Type B pancreatic cell (in vitro differentiated cells): ENCODE results near the gene DNAI1. TPM values are rescaled to one million over a fixed set of nuclear protein-coding genes. Genes with fewer than 3 reads are reported as not detected.

Source experiments
- DNase-seq: peaks from one replicate; pipeline ENCODE4 v3.0.0; 2021; ENCODE audit warnings: mixed read lengths; ENCODE audit not compliant: unreplicated experiment; ENCODE audit errors: extremely low spot score
- H3K27ac Mint-ChIP-seq: 2 replicates; pipeline ENCODE4 v1.8.0; 2021; ENCODE audit warnings: mild to moderate bottlenecking, mixed read lengths
- H3K27me3 Mint-ChIP-seq: 2 replicates; pipeline ENCODE4 v1.8.0; 2021; ENCODE audit warnings: mixed read lengths
- H3K36me3 Mint-ChIP-seq: 2 replicates; pipeline ENCODE4 v1.8.0; 2021; ENCODE audit warnings: mixed read lengths
- H3K4me1 Mint-ChIP-seq: one replicate; pipeline ENCODE4 v1.8.0; 2021; ENCODE audit warnings: mixed read lengths; ENCODE audit not compliant: unreplicated experiment
- H3K4me3 Mint-ChIP-seq: 2 replicates; pipeline ENCODE4 v1.8.0; 2021; ENCODE audit warnings: mild to moderate bottlenecking, mixed read lengths
- H3K9me3 Mint-ChIP-seq: 2 replicates; pipeline ENCODE4 v1.8.0; 2021; ENCODE audit warnings: mixed read lengths
- total RNA-seq: library from RNA; stranded (reverse); gene quantifications from 2 replicates; pipeline ENCODE4 v1.2.1, GENCODE V29; 2021; ENCODE audit warnings: low replicate concordance
- TF ChIP-seq, protein P1 (sequence below): fragments of 200-600 bp; sonication (generic); conservative IDR thresholded peaks from 2 replicates; pipeline ENCODE4 v1.5.0; 2021; ENCODE audit warnings: antibody characterized with exemption, mild to moderate bottlenecking

Gene DNAI1
- total RNA-seq, 1 donor from 2014 or later: 4.4 TPM

- no peak overlapping the region for H3K4me3 Mint-ChIP-seq
- peaks cover 30% of the 10 kb centered on the region for H3K4me1 Mint-ChIP-seq
- DNase-seq: no peak
- no peak overlapping the region for H3K27ac Mint-ChIP-seq
- H3K27me3 Mint-ChIP-seq: peaks cover 28% of the 10 kb centered on the region
- no peaks in the 10 kb centered on the region for H3K36me3 Mint-ChIP-seq
- H3K9me3 Mint-ChIP-seq: no peaks in the 10 kb centered on the region
- TF ChIP-seq, protein P1, sequence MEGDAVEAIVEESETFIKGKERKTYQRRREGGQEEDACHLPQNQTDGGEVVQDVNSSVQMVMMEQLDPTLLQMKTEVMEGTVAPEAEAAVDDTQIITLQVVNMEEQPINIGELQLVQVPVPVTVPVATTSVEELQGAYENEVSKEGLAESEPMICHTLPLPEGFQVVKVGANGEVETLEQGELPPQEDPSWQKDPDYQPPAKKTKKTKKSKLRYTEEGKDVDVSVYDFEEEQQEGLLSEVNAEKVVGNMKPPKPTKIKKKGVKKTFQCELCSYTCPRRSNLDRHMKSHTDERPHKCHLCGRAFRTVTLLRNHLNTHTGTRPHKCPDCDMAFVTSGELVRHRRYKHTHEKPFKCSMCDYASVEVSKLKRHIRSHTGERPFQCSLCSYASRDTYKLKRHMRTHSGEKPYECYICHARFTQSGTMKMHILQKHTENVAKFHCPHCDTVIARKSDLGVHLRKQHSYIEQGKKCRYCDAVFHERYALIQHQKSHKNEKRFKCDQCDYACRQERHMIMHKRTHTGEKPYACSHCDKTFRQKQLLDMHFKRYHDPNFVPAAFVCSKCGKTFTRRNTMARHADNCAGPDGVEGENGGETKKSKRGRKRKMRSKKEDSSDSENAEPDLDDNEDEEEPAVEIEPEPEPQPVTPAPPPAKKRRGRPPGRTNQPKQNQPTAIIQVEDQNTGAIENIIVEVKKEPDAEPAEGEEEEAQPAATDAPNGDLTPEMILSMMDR: no peak
Observed at GRCh38 chr9:34508463-34508862, 49.9 kb downstream of the DNAI1 start.

- H3K9me3 Mint-ChIP-seq: no peaks in the 10 kb centered on the region
- H3K27me3 Mint-ChIP-seq: peaks cover 24% of the 10 kb centered on the region
- no peak overlapping the region for H3K27ac Mint-ChIP-seq
- peaks cover 32% of the 10 kb centered on the region for H3K4me1 Mint-ChIP-seq
- no peak overlapping the region for H3K4me3 Mint-ChIP-seq
- no peak for DNase-seq
- H3K36me3 Mint-ChIP-seq: no peaks in the 10 kb centered on the region
- TF ChIP-seq, protein P1: no peak
Observed at GRCh38 chr9:34508951-34509350, 50.3 kb downstream of the DNAI1 start.

DNA sequence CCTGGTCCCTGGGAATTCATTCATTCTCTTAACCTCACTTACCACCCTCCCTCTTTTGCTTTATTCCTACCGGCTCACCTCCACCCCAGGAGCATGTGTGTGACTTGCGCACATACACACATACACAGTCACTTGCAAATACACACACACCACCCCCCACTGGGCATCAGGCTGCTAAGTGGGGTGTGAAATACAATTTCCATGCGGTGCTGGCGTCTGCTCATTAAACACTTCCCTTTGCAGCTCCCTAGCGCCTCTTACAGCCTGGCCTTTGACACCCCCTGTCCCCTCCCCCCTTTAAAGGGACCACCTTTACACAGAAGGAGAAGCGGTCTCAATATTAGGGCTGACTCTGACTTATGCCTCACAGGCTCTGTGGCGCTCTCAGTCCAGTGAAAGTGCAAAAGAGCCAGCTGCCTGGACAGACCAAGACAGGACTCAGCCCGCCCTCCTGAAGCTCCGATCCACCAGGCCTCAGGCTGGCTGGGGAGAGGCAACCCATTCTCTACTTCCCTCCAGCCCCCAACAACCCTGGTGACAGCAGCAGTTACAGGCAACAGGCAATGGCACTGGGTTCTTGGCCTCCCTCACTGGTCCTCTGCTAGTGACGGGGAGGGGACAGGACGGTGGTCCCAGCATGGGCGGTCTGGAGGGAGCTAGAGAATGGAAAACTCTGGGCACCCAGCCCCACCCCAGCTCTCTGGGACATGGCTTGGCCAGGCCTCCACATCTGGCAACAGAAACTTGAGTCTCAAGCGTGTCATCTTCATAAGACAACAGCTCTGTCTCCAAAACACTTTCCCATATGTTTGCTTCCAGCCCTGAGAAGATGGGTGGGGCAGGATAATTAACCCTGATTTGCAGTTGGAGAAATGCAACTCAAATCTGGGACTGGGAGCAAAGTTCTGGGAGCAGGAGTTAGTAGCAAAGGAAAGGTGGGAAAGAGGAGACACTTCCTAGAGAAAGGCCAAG lies 52.2 kb downstream of the DNAI1 start:
- Mint-ChIP-seq H3K9me3 (no peaks in the 10 kb centered on the region), H3K27ac (no peak overlapping the region), H3K4me3 (no peak overlapping the region), H3K4me1 (peaks cover 32% of the 10 kb centered on the region), H3K36me3 (no peaks in the 10 kb centered on the region), H3K27me3 (peaks cover 10% of the 10 kb centered on the region)
- TF ChIP-seq, protein P1: no peak
- no peak for DNase-seq

- peaks cover 9% of the 10 kb centered on the region for H3K27me3 Mint-ChIP-seq
- peaks cover 32% of the 10 kb centered on the region for H3K4me1 Mint-ChIP-seq
- H3K9me3 Mint-ChIP-seq: no peaks in the 10 kb centered on the region
- H3K36me3 Mint-ChIP-seq: no peaks in the 10 kb centered on the region
- H3K4me3 Mint-ChIP-seq: no peak overlapping the region
- TF ChIP-seq, protein P1: no peak
- DNase-seq: no peak
- no peak overlapping the region for H3K27ac Mint-ChIP-seq
Observed at GRCh38 chr9:34512131-34513078, 53.8 kb downstream of the DNAI1 start.

GRCh38 chr9:34513567-34514214 lies 55.1 kb downstream of the DNAI1 start:
- H3K36me3 Mint-ChIP-seq: no peaks in the 10 kb centered on the region
- H3K27me3 Mint-ChIP-seq: peaks cover 9% of the 10 kb centered on the region
- no peaks in the 10 kb centered on the region for H3K9me3 Mint-ChIP-seq
- TF ChIP-seq, protein P1: no peak
- H3K4me3 Mint-ChIP-seq: no peak overlapping the region
- peaks cover 36% of the 10 kb centered on the region for H3K4me1 Mint-ChIP-seq
- no peak overlapping the region for H3K27ac Mint-ChIP-seq
- no peak for DNase-seq
